GM20000 (cell line): Measurements from ENCODE around the gene TUFT1.

ENCODE experiments used
- DNase-seq: peaks from one replicate; pipeline ENCODE4 v3.0.0; 2012; ENCODE audit warnings: low spot score
- CTCF ChIP-seq: IDR thresholded peaks from 2 replicates; pipeline ENCODE4 v1.5.1; 2012; ENCODE audit warnings: mild to moderate bottlenecking, control low read depth; ENCODE audit errors: extremely low read depth, missing control alignments

Gene TUFT1

GRCh38 chr1:151610142-151610541 lies 70.0 kb downstream of the TUFT1 start:
- TF ChIP-seq CTCF: no peak
- no peak for DNase-seq

GRCh38 chr1:151611288-151611790 lies 71.2 kb downstream of the TUFT1 start:
- no peak for TF ChIP-seq CTCF
- no peak for DNase-seq

GRCh38 chr1:151611832-151612500 lies 71.9 kb downstream of the TUFT1 start, which contains the start of gene SNX27:
TSS of gene SNX27 (plus strand) at chr1:151612050. CDS start at chr1:151612202, 152 bp downstream.
- peak; percentile 97 for DNase-seq
- no peak for TF ChIP-seq CTCF

GRCh38 chr1:151612501-151613281 lies 72.6 kb downstream of the TUFT1 start:
- DNase-seq: peak; percentile 61
- TF ChIP-seq CTCF: no peak

GRCh38 chr1:151613282-151613780 lies 73.2 kb downstream of the TUFT1 start:
- TF ChIP-seq CTCF: no peak
- no peak for DNase-seq

- no peak for TF ChIP-seq CTCF
- DNase-seq: no peak
Measured at GRCh38 chr1:151615711-151616504, 75.8 kb downstream of the TUFT1 start.
